H9 (cell line): ENCODE results near the gene FUCA1. TPM values are rescaled to one million over a fixed set of nuclear protein-coding genes. Genes with fewer than 3 reads are reported as not detected.

Source experiments
- DNase-seq: peaks from one replicate; pipeline ENCODE4 v3.0.0-alpha.2; 2017
- H2AFZ ChIP-seq: one replicate; pipeline ENCODE4 v1.6.1; 2013; ENCODE audit warnings: mild to moderate bottlenecking, low read length, control low read depth, moderate library complexity
- H2AK5ac ChIP-seq: 2 replicates; pipeline ENCODE4 v1.6.1; 2013; ENCODE audit warnings: low read length, control low read depth, mixed read lengths; ENCODE audit not compliant: insufficient read length
- H2BK120ac ChIP-seq: one replicate; pipeline ENCODE4 v1.6.1; 2013; ENCODE audit warnings: low read depth, mild to moderate bottlenecking, low read length, control low read depth, inconsistent platforms; ENCODE audit not compliant: poor library complexity, severe bottlenecking
- H2BK12ac ChIP-seq: 2 replicates; pipeline ENCODE4 v1.6.1; 2013; ENCODE audit warnings: low read length, control low read depth, mixed read lengths, low read depth; ENCODE audit not compliant: insufficient read length
- H2BK15ac ChIP-seq: 2 replicates; pipeline ENCODE4 v1.6.1; 2013; ENCODE audit warnings: low read depth, low read length, control low read depth
- H2BK20ac ChIP-seq: one replicate; pipeline ENCODE4 v1.6.1; 2013; ENCODE audit warnings: low read depth, mild to moderate bottlenecking, low read length, control low read depth, inconsistent platforms; ENCODE audit not compliant: poor library complexity, severe bottlenecking
- H2BK5ac ChIP-seq: 2 replicates; pipeline ENCODE4 v1.6.1; 2013; ENCODE audit warnings: low read length, control low read depth, mixed read lengths; ENCODE audit not compliant: insufficient read length
- H3K14ac ChIP-seq: 2 replicates; pipeline ENCODE4 v1.6.1; 2013; ENCODE audit warnings: low read length, control low read depth; ENCODE audit not compliant: insufficient read depth
- H3K18ac ChIP-seq: 2 replicates; pipeline ENCODE4 v1.6.1; 2013; ENCODE audit warnings: low read depth, mild to moderate bottlenecking, mixed read lengths, low read length, control low read depth; ENCODE audit not compliant: insufficient read length
- H3K23ac ChIP-seq: 2 replicates; pipeline ENCODE4 v1.6.1; 2013; ENCODE audit warnings: low read length, control low read depth, mixed read lengths, low read depth; ENCODE audit not compliant: insufficient read length
- H3K23me2 ChIP-seq: 2 replicates; pipeline ENCODE4 v1.6.1; 2013; ENCODE audit warnings: low read depth, mild to moderate bottlenecking, mixed read lengths, low read length, control low read depth; ENCODE audit not compliant: insufficient read length, poor library complexity, severe bottlenecking
- H3K27ac ChIP-seq: 2 replicates; pipeline ENCODE4 v1.5.1; 2013; ENCODE audit warnings: low read length, control low read depth, mixed read lengths, low read depth; ENCODE audit not compliant: insufficient read length
- H3K27me3 ChIP-seq: 2 replicates; pipeline ENCODE4 v1.6.1; 2013; ENCODE audit warnings: low read length, control low read depth, inconsistent platforms; ENCODE audit not compliant: insufficient read depth
- H3K4ac ChIP-seq: 2 replicates; pipeline ENCODE4 v1.6.1; 2013; ENCODE audit warnings: low read depth, mild to moderate bottlenecking, control low read depth, inconsistent platforms, low read length, moderate library complexity
- H3K4me1 ChIP-seq: 2 replicates; pipeline ENCODE4 v1.6.1; 2013; ENCODE audit warnings: low read length, control low read depth, inconsistent platforms; ENCODE audit not compliant: insufficient read depth
- H3K4me2 ChIP-seq: 2 replicates; pipeline ENCODE4 v1.6.1; 2013; ENCODE audit warnings: low read length, control low read depth, mixed read lengths; ENCODE audit not compliant: insufficient read length, insufficient read depth
- H3K56ac ChIP-seq: 2 replicates; pipeline ENCODE4 v1.6.1; 2013; ENCODE audit warnings: low read depth, mild to moderate bottlenecking, mixed read lengths, low read length, control low read depth; ENCODE audit not compliant: insufficient read length
- H3K79me1 ChIP-seq: 2 replicates; pipeline ENCODE4 v1.6.1; 2013; ENCODE audit warnings: low read depth, mild to moderate bottlenecking, moderate library complexity, low read length, control low read depth, inconsistent platforms; ENCODE audit not compliant: insufficient read depth, poor library complexity, severe bottlenecking
- H3K79me2 ChIP-seq: 2 replicates; pipeline ENCODE4 v1.6.1; 2013; ENCODE audit warnings: low read length, control low read depth, inconsistent platforms; ENCODE audit not compliant: insufficient read depth
- H3K9ac ChIP-seq: 2 replicates; pipeline ENCODE4 v1.6.1; 2013; ENCODE audit warnings: low read length, control low read depth, mixed read lengths; ENCODE audit not compliant: insufficient read length; ENCODE audit errors: extremely low read depth
- H3K9me3 ChIP-seq: one replicate; pipeline ENCODE4 v1.6.1; 2013; ENCODE audit warnings: low read depth, low read length, inconsistent platforms; ENCODE audit not compliant: control insufficient read depth
- H3T11ph ChIP-seq: one replicate; pipeline ENCODE4 v1.6.1; 2013; ENCODE audit warnings: mild to moderate bottlenecking, low read length, control low read depth, inconsistent platforms
- H4K20me1 ChIP-seq: one replicate; pipeline ENCODE4 v1.6.1; 2013; ENCODE audit not compliant: control insufficient read depth, insufficient read length, insufficient read depth
- H4K5ac ChIP-seq: 2 replicates; pipeline ENCODE4 v1.6.1; 2013; ENCODE audit warnings: low read depth, mild to moderate bottlenecking, mixed read lengths, low read length, control low read depth; ENCODE audit not compliant: insufficient read length
- H4K8ac ChIP-seq: replicated peaks from 2 replicates; pipeline ENCODE4 v1.6.1; 2013; ENCODE audit warnings: low read length, control low read depth, mixed read lengths, low read depth; ENCODE audit not compliant: insufficient read length
- H4K91ac ChIP-seq: 2 replicates; pipeline ENCODE4 v1.6.1; 2013; ENCODE audit warnings: low read depth, mild to moderate bottlenecking, moderate library complexity, mixed read lengths, low read length, control low read depth; ENCODE audit not compliant: insufficient read length
- H3K27ac Mint-ChIP-seq, 3 experiments: 2 replicates in 2 of 3; 3 replicates in 1 of 3; pipeline ENCODE4 v1.8.0; 2020 to 2021; ENCODE audit warnings: mixed read lengths in 3 of 3, mild to moderate bottlenecking in 1 of 3, moderate library complexity in 1 of 3
- H3K27me3 Mint-ChIP-seq: 2 replicates; pipeline ENCODE4 v1.8.0; 2021; ENCODE audit warnings: low read depth, mild to moderate bottlenecking, moderate library complexity, mixed read lengths
- H3K36me3 Mint-ChIP-seq, 3 experiments: 2 replicates in 2 of 3; 3 replicates in 1 of 3; pipeline ENCODE4 v1.8.0; 2020 to 2021; ENCODE audit warnings: low read depth in 3 of 3, mixed read lengths in 3 of 3; ENCODE audit not compliant: insufficient read depth in 1 of 3
- H3K4me1 Mint-ChIP-seq, 2 experiments: 2 replicates each; pipeline ENCODE4 v1.8.0; 2020; ENCODE audit warnings: mixed read lengths in 2 of 2
- H3K4me3 Mint-ChIP-seq, 2 experiments: 2 replicates in 1 of 2; 3 replicates in 1 of 2; pipeline ENCODE4 v1.8.0; 2020 to 2021; ENCODE audit warnings: mild to moderate bottlenecking in 2 of 2, mixed read lengths in 2 of 2, moderate library complexity in 1 of 2
- H3K9me3 Mint-ChIP-seq, 2 experiments: 2 replicates in 1 of 2; 3 replicates in 1 of 2; pipeline ENCODE4 v1.8.0; 2020; ENCODE audit warnings: mild to moderate bottlenecking in 2 of 2, mixed read lengths in 2 of 2, moderate library complexity in 1 of 2
- CTCF ChIP-seq: fragments of 200-600 bp; sonication (generic); conservative IDR thresholded peaks from 3 replicates; pipeline ENCODE4 v1.8.0; 2021; ENCODE audit warnings: antibody characterized with exemption, mild to moderate bottlenecking
- WGBS: extraction: QIAGEN DNeasy Blood & Tissue Kit; methylation state at CpG from one replicate; pipeline ENCODE4 v1.1.7; 2013; ENCODE audit warnings: missing lambda C conversion rate, low lambda C conversion rate, mixed read lengths; ENCODE audit not compliant: insufficient read length; ENCODE audit errors: extremely low coverage; 5-methylcytosine and 5-hydroxymethylcytosine counted together
- total RNA-seq: library from RNA; stranded (reverse); gene quantifications from 2 replicates; pipeline ENCODE4 v1.2.1, GENCODE V29; 2021

Gene FUCA1
- total RNA-seq, 1 experiment from 2014 or later, result 9.1 TPM

- H2BK12ac ChIP-seq, result no peak overlapping the region
- TF ChIP-seq CTCF, result no peak
- H3K4me1 ChIP-seq, result no peaks in the 10 kb centered on the region; the same call in 1 of the 2 replicates
- no peaks in the 10 kb centered on the region for H3K27me3 ChIP-seq
- peaks cover 11% of the 10 kb centered on the region for H3K23me2 ChIP-seq
- H3K9me3 ChIP-seq, result no peaks in the 10 kb centered on the region
- no peak overlapping the region for H2BK120ac ChIP-seq
- H3K23ac ChIP-seq, result no peak overlapping the region
- no CpG with 5 or more reads among the region's 7 CpGs for WGBS
- no peak overlapping the region for H2BK15ac ChIP-seq
- no peak overlapping the region for H2BK20ac ChIP-seq
- H3K18ac ChIP-seq, result no peak overlapping the region
- H3K9ac ChIP-seq, result no peak overlapping the region
- no peaks in the 10 kb centered on the region for H4K20me1 ChIP-seq
- H3K9me3 Mint-ChIP-seq, result no peaks in the 10 kb centered on the region
- no peak overlapping the region for H2AFZ ChIP-seq
- H3K4me2 ChIP-seq, result peak overlapping the region; percentile 78
- H3T11ph ChIP-seq, result no peak overlapping the region
- H3K14ac ChIP-seq, result no peak overlapping the region
- H4K91ac ChIP-seq, result no peak overlapping the region
- DNase-seq, result no peak
- no peak overlapping the region for H2AK5ac ChIP-seq
- 0 out of 7 replicates have a peak overlapping the region, but pooled peaks of 1 of the 3 experiments have one; percentile 15 for H3K27ac Mint-ChIP-seq
- peak overlapping the region; percentile 90 to 91 for H3K4me3 Mint-ChIP-seq
- no peaks in the 10 kb centered on the region for H3K79me1 ChIP-seq
- H3K27ac ChIP-seq, result no peak overlapping the region
- no peak overlapping the region for H4K8ac ChIP-seq
- no peak overlapping the region for H4K5ac ChIP-seq
- H3K4me1 Mint-ChIP-seq, result peaks cover 9 to 11% of the 10 kb centered on the region in 2 experiments
- no peak overlapping the region for H3K56ac ChIP-seq
- H3K79me2 ChIP-seq, result no peaks in the 10 kb centered on the region
- no peak overlapping the region for H2BK5ac ChIP-seq
- no peak overlapping the region for H3K4ac ChIP-seq
- peaks cover 4 to 35% (median 27%) of the 10 kb centered on the region in 3 experiments; a peak in 5 of 7 replicates for H3K36me3 Mint-ChIP-seq
- peaks cover 8% of the 10 kb centered on the region for H3K27me3 Mint-ChIP-seq
These were observed 68.9 kb downstream of the FUCA1 start for GRCh38 chr1:23799255-23799569.
